Gastrocnemius medialis (tissue), 4 donors: ENCODE data around the gene VPREB3.

Experiments used
- POLR2A ChIP-seq, 2 donors: fragments of 450-650 bp; IDR thresholded peaks; one replicate each; pipeline ENCODE4 v1.6.1; 2017; ENCODE audit warnings: antibody characterized with exemption in 2 of 2, mild to moderate bottlenecking in 2 of 2, moderate library complexity in 2 of 2
- TF ChIP-seq, protein P1 (sequence below), 5 experiments: fragments of 450-650 bp in 3 of 5; fragments of 200-600 bp in 2 of 5; sonication (generic) in 2 of 5; IDR thresholded peaks in 4 of 5; conservative IDR thresholded peaks in 1 of 5; 1 replicate in 4 of 5; 2 replicates in 1 of 5; pipeline ENCODE4 v1.5.1; 2016 to 2019; ENCODE audit warnings: antibody characterized with exemption in 5 of 5, mild to moderate bottlenecking in 3 of 5, moderate library complexity in 3 of 5

DNA sequence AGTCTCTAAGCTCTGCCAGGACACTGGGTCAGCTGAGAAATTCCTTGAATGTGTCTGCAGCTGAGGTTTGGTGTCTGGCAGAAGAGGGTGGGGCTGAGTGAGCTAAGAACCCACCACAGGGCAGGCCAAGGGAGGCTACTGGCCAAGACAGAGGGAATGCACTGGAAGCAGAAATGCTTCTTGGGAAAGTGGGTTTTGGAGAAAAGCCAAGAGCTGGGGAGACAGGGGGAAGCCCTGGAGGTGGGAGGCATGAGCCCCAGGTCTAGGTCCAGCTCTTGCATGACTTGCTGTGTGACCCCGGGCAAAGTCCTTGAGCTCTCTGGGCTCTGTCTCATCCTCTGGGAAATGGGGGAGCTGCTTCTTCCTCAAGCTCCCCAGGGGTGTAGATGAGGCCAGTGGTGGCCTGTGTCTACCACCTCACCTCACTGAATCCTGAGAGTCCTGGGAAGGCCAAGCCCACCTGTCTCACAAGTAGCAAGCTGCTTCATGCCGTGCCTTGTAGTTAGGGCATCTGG is 20.8 kb upstream of the VPREB3 start:
- TF ChIP-seq, protein P1, sequence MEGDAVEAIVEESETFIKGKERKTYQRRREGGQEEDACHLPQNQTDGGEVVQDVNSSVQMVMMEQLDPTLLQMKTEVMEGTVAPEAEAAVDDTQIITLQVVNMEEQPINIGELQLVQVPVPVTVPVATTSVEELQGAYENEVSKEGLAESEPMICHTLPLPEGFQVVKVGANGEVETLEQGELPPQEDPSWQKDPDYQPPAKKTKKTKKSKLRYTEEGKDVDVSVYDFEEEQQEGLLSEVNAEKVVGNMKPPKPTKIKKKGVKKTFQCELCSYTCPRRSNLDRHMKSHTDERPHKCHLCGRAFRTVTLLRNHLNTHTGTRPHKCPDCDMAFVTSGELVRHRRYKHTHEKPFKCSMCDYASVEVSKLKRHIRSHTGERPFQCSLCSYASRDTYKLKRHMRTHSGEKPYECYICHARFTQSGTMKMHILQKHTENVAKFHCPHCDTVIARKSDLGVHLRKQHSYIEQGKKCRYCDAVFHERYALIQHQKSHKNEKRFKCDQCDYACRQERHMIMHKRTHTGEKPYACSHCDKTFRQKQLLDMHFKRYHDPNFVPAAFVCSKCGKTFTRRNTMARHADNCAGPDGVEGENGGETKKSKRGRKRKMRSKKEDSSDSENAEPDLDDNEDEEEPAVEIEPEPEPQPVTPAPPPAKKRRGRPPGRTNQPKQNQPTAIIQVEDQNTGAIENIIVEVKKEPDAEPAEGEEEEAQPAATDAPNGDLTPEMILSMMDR (IDR thresholded peaks at IDR 0.05 in 4 of 5, conservative IDR thresholded peaks at IDR 0.05 in 1 of 5): no peak
- TF ChIP-seq POLR2A (IDR thresholded peaks at IDR 0.05): no peak
